Measurements from ENCODE around the gene CD6.

CD6 gene

DNA sequence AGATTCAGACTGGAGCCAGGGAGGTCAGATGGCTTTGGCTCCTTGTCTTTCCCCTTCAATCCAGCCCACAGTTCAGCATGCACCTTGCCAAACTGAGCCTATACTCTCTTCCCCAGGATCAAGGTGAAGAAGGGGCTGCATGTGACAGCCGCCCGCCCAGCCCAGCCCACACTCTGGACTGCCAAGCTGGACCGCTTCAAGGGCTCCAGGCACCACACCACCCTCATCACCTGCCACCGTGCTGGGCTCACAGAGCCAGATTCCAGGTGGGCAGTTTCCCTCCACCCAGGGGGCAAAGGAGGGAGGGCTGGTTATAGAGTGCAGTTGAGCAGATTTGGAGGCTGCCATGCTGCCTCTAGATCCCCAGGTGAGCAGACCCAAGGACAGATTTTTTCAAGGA lies 41.1 kb upstream of the CD6 start:
- Histone ChIP-seq H3K4me3 (no peak overlapping the region), H3K27ac (no peak overlapping the region)
- TF ChIP-seq, protein P1, sequence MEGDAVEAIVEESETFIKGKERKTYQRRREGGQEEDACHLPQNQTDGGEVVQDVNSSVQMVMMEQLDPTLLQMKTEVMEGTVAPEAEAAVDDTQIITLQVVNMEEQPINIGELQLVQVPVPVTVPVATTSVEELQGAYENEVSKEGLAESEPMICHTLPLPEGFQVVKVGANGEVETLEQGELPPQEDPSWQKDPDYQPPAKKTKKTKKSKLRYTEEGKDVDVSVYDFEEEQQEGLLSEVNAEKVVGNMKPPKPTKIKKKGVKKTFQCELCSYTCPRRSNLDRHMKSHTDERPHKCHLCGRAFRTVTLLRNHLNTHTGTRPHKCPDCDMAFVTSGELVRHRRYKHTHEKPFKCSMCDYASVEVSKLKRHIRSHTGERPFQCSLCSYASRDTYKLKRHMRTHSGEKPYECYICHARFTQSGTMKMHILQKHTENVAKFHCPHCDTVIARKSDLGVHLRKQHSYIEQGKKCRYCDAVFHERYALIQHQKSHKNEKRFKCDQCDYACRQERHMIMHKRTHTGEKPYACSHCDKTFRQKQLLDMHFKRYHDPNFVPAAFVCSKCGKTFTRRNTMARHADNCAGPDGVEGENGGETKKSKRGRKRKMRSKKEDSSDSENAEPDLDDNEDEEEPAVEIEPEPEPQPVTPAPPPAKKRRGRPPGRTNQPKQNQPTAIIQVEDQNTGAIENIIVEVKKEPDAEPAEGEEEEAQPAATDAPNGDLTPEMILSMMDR (IDR thresholded peaks at IDR 0.05), result no peak
- no peak for DNase-seq (ENCODE audit: low spot score)

DNA sequence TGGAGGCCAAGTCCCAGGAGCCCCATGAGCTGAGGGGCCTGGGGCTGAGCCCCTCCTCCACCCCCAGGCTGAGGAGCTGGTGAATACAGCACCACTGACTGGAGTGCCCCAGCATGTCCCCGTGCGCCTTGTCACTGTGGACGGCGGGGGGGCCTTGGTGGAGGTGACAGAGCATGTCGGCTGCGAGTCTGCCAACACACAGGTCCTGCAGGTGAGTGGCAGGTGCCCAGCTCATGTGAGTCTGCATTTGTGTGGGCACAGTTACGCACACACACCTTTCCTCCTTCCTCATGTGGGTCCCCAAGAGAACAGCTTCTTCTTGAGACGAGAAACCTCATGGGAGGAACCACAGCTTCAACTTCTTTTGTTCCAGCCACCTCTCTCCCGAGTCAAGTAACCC lies 39.6 kb upstream of the CD6 start:
- TF ChIP-seq, protein P1 (IDR thresholded peaks at IDR 0.05), result no peak

DNA sequence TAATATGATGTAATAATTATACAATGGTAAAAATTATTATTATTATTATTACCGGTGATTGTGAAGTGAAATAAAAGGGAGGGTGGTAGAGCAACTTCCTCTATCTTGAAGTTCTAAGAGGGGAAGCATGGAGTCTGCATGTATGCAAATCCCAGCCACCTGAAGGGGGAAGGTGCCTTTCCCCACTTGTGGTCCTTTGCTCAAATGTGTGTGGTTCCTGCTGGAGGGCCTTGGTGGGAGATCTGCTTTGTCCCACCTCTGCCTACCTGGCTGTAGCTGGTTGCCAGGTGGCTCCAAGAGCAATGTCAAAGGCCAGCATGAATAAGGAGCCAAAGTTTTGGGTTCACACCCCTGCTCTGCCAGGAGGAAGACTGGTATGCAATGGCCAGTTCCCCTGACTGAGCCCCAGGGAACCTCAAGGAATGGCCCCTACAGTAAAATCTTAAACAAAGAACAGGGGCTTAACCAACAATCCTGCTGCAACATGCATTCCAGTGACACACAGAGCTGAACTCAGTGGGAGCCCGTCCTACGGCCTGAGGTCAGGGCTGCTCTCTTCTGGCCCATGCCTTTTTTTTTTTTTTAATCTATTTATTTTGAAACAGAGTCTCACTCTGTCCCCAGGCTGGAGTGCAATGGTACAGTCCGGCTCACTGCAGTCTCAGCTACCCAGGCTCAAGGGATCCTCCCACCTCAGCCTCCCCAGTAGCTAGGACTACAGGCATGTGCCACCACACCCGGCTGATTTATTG lies 38.7 kb upstream of the CD6 start:
- H3K4me3 ChIP-seq, result no peak overlapping the region
- TF ChIP-seq, protein P1 (IDR thresholded peaks at IDR 0.05), result no peak
- no peak for DNase-seq (ENCODE audit: low spot score)
- H3K27ac ChIP-seq, result no peak overlapping the region

More for the DNA sequence above, 39.6 kb upstream of the CD6 start:
- DNase-seq (ENCODE audit: low spot score), result no peak
- Histone ChIP-seq H3K4me3 (no peak overlapping the region), H3K27ac (no peak overlapping the region)

DNA sequence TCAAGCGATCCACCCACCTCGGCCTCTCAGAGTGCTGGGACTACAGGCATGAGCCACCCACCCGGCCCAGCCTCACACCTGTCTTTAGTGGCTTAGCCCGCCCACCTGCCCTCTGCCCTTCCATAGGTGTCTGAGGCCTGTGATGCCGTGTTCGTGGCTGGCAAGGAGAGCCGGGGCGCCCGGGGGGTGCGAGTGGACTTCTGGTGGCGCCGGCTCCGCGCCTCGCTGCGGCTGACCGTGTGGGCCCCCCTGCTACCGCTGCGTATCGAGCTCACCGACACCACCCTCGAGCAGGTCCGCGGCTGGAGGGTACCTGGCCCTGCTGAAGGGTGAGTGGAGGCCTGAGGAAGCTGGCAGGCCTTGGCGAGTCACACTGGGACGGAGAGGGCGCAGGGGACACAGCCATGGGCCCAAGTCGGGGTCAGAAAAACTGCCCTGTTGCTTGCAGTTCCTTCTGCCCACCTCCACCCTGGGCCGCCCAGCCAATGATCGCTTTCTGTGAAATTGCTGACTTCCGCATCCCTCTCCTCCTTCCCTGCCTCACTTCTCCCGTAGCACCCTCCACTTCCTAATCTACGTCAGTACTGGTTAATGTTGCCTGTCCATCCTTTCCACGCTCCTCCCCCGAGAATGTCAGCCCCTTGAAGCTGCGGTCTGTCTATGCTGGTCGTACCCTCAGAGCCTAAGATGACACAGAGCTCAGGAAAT lies 37.9 kb upstream of the CD6 start:
- TF ChIP-seq, protein P1 (IDR thresholded peaks at IDR 0.05), result no peak
- DNase-seq (ENCODE audit: low spot score), result no peak
- H3K4me3 ChIP-seq, result no peak overlapping the region
- no peak overlapping the region for H3K27ac ChIP-seq

DNA sequence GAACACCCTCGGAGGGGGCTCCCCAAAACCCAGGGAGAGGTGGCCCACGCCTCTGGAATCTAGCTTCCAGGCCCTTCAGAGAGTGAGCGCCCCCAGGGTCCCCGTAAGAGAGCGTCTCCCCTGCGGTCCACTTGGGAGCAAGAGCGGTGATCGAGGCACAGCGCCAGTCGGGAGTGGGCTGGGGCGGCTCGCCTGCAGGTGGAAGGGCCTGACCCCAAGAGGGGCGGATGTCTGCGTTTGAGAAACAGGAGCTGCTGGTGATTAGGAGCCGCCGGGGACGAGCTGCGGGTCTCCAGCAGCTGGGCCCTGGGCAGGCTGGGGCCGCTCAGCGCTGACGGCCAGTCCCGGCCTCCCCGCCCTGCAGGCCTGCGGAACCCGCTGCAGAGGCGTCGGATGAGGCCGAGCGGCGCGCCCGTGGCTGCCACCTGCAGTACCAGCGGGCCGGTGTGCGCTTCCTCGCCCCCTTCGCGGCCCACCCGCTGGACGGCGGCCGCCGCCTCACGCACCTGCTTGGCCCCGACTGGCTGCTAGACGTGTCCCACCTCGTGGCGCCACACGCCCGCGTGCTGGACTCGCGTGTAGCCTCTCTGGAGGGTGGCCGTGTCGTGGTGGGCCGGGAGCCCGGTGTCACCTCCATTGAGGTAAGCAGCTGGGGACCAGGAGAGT lies 37.2 kb upstream of the CD6 start:
- no peak overlapping the region for H3K27ac ChIP-seq
- no peak overlapping the region for H3K4me3 ChIP-seq
- TF ChIP-seq, protein P1 (IDR thresholded peaks at IDR 0.05), result no peak
- no peak for DNase-seq (ENCODE audit: low spot score)

DNA sequence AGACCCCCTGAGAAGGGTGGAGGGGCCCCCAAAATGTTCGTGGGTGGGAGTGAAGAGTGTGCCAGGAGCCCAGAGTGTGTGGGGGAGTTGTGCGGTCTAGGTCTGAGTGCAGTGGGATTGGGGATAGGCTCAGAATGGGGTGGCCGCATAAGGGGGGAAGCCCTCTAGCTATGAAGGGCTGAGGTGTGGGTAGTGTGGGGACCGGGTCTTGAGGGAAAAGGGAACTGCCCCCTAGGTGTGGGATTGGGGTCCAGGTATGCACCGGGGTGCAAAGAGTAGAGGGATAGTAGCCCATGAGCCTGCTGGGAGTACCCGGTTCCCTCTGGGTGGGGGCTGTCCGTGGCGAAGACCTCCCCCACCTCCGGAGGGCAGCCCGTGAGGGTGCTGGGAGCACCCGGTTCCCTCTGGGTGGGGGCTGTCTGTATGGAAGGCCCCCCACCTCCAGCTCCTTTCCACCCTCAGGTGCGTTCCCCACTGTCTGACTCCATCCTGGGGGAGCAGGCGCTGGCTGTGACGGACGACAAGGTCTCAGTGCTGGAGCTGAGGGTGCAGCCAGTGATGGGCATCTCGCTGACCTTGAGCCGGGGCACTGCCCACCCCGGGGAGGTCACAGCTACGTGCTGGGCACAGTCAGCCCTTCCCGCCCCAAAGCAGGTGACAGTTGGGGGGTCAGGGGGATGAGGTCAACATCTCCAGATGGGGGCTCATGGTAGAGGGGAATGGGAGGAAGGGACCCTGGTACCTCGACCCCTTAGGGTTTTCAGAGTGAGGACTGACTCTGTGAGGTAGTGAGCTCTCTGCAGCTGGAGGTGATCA lies 36.5 kb upstream of the CD6 start:
- no peak for DNase-seq (ENCODE audit: low spot score)
- Histone ChIP-seq H3K4me3 (no peak overlapping the region), H3K27ac (no peak overlapping the region)
- TF ChIP-seq, protein P1 (IDR thresholded peaks at IDR 0.05), result no peak
